ENCODE measurements around the gene HDLBP.

GRCh38 chr2:241193271-241193670, 122.2 kb downstream of the HDLBP start:
- TF ChIP-seq CTCF (IDR thresholded peaks at IDR 0.05) (no peak), POLR2A (IDR thresholded peaks at IDR 0.05) (no peak)

Data from Peyer's patch (tissue), 4 donors.